ENCODE measurements around the gene COL4A3. TPM values are rescaled to one million over a fixed set of nuclear protein-coding genes. Genes with fewer than 3 reads are reported as not detected.

COL4A3 gene
- 15.6 TPM for total RNA-seq

DNA sequence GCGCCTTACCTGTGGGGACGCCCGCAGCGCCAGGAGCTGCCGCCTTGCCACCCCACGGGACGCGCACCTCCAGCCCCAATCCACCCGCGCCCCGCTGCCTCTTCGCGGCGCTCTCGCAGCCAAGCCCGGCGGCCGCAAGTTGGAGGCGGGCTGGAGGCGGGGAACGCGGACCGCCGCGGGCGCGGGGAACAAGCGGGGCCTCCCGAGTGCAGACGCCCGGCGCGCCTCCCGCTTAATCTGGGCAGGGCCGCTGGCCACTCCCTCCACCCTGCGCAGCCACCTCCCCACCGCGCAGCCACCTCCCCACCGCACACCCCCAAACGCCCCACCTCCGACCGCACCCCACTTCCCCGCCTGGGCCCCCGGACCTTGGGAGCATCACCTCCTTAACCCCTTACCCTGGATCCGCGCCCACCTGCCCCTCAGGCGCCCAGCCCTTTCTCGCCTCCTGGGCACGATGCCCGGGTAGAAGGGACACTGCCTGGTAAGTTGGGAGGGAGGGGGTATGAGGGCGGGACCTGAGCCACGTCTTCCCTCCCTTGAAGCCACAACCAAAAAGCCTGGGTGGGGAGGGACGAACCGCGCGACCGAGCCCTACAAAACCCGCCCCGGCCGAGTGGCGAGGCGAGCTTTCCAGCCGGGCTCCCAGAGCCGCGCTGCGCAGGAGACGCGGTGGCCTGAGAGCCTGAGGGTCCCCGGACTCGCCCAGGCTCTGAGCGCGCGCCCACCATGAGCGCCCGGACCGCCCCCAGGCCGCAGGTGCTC is at the start of gene COL4A3, which contains the start of gene COL4A4:
TSS of gene COL4A3 (plus strand) at position 627 of the 765 bp plus-strand sequence. CDS start at position 730, 103 bp downstream.
TSS of gene COL4A4 (minus strand) at position 208 of the 765 bp plus-strand sequence. CDS start 16,722 bp downstream, outside the sequence.

DNA sequence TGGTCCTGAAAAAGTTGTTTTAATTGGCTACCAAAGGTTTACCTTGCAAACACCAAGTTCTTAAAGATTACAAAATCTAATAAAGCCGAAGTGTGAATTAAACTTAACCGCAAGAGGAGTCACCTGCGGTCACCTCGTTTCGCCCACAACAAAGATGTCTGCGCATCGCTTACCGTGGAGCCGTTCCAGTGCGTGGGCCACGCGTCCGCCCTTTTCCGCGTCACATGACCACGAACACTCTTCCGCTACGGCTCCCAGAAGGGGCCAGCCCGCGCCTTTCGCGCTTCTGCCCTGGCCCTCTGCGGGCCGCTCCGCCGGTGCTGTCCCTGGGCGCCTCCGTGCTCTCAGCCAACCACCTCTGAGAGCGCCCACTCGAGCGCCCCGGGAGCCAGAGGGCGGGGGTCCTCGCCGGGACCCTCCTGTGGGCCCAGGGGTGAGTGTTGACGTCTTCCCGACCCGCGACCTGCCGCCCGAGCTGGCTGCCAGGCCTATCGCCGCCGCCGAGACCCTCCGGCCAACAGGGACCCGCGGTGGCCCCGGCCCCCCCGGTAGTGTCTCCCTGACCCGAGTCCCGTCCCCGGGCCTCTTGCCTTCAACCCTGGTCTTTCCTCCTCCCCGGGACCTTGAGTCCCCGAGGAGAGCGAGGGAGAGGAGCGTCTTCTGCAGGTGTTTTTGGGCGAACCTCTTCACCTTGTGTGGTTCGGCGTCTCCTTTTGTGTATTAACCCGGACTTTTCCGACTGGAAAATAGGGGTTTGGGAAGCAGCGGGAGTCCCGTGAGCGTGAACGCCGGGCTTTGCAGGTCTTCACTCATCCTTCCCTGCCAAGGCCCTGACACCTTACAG is 160.8 kb downstream of the COL4A3 start, which contains the start of gene MFF:
TSS of gene MFF (plus strand) at position 257 of the 844 bp plus-strand sequence. CDS start 5,415 bp downstream, outside the sequence.

Other genes with a start within 250 kb of the COL4A3 start
- 11.7 TPM for gene COL4A4, start 419 bp upstream of the COL4A3 start, total RNA-seq
- gene MFF, start 160.6 kb downstream of the COL4A3 start, total RNA-seq: 115 TPM
- not detected for gene TM4SF20, start 214.7 kb downstream of the COL4A3 start, total RNA-seq
- gene SCYGR1, start 223.3 kb downstream of the COL4A3 start, total RNA-seq: not detected

Data from camera-type eye (tissue), 1 donor.